Amniotic stem cell (primary cell): Measurements from ENCODE around the gene LRRC9.
A peak's percentile ranks its signal among the peaks of the same experiment; 100 is the strongest.
"Not testable (repeated sequence)": the region's sequence is repeated elsewhere in the genome, so short reads cannot be mapped to it uniquely, and the experiment has no call there.

Experiments
- DNase-seq: peaks from one replicate; lab custom pipeline; 2025; lab: John Stamatoyannopoulos, UW

Gene LRRC9

DNA sequence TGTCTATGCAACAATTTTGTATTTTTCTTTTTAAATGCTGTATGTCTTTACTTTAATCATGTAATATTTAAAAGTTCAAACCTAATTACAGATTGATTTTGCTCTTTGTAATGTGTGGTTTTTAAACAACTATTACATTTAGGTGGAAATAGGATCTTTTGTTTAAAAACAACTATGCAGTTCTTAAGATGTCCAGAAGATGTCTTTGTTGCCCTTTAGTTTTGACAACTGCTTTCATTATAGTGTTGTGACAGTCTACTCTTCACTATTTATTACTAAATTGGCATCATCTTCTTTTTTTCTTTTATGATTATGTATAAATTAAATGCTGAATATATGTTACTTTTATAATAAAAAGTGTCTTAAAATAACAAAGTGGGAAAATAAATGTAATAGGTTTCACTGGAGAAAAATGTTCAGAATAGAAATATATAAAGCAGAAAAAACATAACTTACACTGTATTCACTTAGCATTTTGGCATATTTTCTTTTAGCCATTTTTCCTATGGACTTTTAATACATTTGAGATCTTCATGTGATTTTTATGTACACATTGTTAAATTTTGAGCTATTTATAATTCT, 144.6 kb downstream of the LRRC9 start:
- peak; percentile 16 for DNase-seq

DNA sequence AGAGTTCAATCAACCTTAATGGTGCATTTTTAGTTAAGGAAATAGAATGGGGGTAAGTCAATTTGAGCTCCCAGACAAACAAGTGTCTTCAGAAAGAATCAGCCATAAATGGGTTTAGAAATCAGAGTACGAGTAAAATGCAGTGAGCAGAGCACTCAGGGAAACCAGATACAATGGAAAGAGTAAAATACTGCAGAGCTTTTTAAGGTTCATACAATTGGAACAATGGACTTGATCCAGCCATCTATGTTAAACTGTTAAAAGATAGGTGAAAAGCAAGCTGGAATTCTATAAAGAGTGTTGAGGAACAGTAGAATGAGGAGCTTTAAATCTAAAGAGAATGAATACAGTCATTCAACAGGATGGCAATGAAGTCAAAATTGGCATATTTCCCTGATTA, 147.9 kb downstream of the LRRC9 start:
- no peak for DNase-seq

DNA sequence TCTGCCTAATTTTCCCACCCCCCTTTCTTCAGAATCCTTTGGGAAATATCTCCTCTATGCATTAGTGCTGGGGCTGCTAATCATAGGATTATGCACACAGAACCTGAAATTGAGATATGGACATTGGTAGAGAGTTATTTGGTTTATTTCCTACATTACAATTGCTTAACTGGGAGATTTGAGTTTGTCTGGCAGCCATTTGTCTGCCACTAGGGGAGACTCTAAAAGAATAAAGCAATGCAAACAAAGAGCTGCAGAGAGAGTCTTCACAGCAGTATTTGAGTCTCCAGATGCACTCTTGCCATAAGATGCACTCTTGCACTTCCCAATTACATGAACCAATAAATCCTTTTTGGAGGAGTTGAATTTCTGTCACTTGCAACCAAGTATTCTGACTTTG, 159.8 kb downstream of the LRRC9 start:
- no peak for DNase-seq

DNA sequence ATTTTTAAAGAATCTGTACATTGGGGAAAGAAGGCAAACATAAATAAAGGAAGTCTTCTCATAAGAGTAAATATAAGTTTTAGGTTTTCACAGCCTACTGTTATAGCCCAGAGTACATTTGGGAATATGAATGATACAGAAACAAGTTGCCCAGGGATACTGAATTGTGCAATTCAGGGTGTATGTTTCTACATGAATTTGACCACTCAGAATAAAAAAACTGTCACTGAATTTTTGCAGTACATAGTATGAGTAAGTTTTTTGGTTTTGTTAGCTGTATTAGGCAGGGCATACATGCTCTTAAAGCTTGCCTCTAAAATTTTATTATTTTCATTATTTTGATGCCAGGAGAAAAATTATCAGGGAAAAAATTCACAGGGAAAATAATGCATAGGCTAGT, 165.1 kb downstream of the LRRC9 start:
- DNase-seq, result no peak

DNA sequence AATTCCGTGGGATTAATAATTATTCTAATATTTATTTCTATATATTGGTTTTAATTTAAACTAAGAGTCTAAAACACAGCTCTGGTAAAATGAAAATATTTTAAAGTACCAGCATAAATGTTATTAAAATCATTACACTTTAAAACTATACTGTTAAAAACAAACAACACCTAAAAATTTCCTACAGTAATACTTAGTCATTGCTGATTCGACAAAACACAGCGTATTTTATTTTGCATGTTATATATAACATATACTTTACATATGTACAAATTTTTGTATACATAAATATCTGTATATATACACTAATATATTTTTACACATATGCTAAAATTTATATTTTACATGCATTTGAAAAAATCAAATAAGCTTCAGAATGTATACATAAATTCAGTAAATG, 165.7 kb downstream of the LRRC9 start:
- DNase-seq, result no peak

DNA sequence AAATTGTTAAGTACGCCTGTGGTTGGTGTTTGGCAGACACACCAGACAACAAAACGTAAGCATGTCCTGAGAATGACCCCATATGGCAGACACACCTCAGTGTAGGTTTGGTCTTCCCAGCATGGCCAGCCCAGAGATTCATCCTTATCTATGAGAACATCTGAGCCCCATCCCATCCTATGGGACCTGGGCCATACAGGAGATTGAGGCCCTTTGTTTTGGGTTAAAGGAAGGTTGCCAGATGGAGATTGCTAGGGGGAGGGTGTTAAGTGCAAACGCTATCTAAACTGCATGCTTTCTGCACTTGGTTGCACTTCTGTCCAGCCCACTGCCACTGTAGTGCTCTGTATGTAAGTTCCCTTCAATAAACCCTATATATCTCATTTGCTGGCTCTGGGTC, 167.7 kb downstream of the LRRC9 start:
- DNase-seq, result no peak

DNA sequence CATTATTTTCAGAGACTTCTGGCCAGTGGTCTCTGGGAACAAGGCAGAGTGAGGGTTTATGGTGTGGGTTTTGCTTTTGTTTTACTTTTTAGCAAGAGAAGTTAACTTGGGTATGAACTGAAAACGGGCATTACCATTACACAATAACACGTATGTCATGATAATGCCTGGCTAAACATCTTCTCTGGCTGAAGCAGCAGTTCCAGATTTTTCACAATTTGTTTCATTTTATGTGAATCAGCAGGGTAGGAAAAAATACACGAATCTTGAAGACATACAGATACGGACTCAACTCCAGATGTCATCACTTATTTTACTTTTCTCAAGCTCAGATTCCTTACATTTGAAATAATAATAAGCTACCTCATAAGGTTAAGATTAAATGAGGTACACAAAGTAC, 169.3 kb downstream of the LRRC9 start:
- no peak for DNase-seq

DNA sequence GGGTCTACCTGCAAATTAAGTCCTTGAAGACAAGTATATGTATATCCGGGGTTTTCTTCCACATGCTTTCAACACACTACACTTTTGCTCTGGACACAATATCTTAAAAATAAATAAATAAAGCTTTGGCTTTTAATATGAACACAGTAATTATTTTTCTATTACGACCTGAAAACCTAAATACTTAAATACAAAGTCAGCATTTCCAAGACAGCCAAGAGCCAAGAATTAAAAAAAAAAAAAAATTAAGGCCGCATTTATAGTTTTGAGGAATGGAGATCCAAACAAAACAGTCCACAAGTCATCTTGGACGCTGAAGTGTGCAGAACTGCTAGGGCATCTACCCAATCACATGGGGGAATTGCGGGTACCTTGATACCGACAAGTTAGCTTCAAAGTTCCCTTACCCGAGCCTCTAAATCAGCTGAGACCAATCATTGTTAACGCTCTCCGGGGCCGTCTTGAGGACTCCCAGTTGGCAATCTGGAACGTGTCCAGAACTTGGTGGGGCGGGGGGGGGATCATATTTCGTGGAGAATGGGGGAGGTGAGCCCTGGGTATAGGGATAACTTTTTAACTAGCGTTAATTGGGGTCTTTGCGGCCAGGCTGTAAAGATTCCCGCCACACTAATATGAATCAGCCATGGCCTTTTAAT, 171.0 kb downstream of the LRRC9 start:
- no peak for DNase-seq

DNA sequence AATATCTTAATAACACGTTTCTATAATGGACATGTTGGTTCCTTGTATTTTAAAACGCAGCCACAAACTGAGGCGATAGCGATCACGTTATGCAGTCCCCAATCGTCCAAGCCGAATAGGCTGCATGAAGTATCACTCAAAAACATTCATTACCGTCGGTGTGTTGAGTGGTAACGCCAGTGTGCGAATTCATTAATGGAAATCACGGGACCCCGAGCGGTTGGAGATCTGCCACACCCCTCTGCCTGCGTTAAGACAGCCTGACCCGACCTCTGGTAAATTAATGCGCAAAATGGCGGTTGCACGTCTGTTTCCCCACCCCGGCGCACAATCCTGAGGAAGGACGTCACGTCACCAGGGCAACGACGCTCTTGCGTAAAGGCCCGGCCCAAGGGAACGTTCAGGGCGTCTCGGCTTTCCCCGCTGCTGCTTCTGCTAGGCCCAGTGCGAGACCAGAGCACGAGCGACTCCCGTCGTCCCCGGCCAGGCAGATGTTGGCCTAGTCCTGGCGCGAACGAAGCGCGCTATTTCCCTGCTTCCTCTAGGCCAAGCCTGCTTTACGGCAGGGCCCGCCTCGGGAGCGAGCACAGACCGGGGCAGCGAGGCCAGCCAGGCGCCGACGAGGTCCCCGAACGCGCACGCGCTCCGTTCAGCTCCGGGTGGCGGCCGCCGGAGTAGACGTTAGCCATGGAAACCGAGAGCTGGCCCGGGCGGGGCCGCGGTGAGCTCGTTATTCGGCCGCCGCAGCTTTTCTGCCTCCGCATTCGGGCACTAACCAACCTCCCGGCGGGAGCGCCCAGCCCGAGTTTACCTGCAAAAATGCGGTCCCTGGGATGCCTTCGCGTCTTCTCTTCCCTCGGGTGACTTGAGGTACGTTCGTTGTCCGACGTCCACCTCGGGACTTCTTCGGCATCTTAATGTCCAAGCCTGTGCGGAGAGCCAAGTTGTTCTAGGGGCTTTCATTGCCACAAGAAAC, 171.9 kb downstream of the LRRC9 start, which contains the start of gene PCNX4:
PCNX4 (plus strand) TSS at position 374 of the 976 bp plus-strand sequence. CDS start 15,716 bp downstream, outside the sequence.
- peak; percentile 97 for DNase-seq

DNA sequence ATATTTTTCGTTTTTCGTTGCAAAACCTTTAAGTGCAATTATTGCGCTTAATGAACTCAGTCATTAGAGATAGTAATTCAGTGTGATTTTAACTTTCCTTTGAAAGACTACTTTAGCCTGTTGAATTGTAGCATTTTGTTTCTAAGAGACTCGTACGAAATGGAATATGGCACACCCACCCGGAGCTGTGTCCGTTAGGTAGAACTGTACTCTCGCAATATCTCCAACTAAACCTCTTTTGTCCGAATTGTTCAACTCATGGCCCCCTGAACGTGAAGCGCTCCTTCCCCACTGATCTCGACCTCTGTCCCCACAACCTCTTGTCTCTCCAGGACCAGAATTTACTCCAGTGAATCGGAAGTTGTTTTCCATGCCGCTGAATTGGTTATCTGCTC, 172.6 kb downstream of the LRRC9 start:
- peak; percentile 21 for DNase-seq

DNA sequence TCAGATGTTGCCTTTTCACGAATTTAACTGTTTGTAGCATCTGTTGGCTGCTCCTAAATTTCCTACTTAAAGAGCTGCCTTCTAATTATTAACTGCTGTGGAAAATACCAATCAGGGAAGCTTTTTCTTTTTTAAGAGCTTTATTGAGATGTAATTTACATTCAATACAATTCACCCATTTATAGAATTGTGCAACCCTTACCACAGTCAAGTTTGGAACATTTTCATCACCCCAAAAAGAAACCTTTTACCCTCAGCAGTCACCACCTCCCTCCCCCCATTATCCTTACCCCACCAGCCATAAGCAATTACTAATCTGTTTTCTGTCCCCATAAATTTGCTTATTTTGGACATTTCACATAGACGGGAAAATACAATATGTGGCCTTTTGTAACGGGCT, 173.1 kb downstream of the LRRC9 start:
- DNase-seq, result no peak

DNA sequence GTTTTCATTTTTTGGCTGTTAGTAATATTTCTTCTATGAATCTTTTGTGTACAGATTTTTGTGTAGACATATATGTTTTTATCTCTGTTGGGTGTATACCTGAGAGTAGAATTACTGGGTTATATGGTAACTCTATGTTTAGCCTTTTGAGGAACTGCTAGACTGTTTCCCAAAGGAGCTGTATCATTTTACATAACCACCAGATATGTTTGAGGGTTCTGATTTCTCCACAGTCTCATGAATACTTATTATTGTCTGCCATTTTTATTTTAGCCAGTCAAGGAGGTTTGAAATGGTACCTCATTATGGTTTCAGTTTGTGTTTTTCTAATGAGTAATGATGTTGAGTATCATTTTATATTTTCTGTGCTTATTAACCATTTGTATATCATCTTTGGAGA, 173.7 kb downstream of the LRRC9 start:
- no peak for DNase-seq

DNA sequence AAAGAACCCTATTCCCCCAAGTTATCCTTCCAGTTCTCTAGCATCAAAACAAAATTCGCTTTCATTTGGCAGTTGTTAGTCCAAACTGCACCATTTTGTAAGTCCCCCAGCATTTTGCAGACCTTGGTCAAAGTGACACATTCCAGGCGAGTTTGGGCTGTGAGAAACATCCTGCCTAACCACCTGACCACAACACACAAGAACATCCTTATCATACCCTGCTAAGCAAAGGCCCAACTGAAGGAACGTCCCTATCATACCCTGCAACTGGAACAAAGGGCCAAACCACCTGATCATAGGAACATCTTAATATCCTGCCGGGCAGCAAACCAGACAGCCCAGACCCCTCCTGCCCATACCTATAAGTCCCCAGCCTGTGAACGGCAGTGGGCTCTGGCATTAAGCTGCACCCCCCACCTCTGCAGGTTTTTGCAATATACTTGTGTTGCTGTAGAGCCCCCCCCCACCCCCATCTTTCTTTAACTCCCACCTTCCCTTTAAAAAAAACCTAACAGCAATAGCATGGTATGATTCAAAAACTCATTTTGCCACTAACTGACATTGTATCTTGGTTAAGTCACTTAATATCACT, 174.5 kb downstream of the LRRC9 start:
- no peak for DNase-seq

DNA sequence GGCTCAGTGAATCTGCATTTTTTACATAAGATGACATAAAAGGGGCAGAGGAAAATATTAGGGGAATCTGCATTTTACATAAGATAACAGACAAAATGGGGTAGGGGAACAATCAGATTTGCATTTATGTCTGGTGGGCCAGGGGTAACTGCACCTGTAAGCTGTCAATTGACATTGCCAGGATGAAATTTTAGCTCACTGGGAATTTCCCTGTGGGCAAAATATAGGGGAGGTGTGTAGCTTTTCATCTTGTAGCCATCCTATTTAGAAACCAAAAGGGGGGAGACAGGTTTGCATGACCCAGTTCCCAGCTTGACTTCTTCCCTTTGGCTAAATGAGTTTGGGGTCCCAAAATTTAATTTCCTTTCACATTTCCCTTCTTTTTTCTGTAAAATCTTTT, 175.3 kb downstream of the LRRC9 start:
- DNase-seq, result no peak

DNA sequence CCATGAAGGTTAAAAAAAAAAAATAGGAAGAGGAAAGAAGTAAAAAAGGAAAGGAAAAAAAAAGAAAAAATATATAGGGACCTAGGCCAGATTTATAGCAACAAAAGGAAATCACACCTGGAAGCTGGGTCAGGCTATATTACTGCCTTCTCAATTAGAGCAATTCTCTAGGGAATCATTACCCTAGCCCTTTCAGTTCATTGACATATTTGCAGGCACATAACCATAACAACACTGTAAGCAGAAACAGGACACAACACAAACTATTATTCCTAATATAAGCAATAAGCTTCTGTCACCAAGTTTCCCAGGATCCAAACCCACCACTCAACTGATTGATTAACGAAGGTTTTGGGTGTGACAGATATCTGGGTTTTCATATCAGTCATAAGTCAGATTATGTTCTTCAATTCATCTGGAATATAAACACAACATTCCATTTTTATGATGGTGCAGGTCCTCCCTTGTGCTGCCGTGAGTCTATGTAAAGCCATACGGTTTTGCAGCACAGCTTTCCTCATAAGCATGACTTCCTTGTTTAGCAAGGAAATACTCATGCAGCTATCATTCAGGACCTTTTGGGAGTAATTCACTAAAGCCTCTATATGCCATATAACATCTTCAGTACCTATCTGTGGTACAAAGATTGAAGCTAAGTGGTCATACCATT, 176.0 kb downstream of the LRRC9 start:
- peak; percentile 12 for DNase-seq

DNA sequence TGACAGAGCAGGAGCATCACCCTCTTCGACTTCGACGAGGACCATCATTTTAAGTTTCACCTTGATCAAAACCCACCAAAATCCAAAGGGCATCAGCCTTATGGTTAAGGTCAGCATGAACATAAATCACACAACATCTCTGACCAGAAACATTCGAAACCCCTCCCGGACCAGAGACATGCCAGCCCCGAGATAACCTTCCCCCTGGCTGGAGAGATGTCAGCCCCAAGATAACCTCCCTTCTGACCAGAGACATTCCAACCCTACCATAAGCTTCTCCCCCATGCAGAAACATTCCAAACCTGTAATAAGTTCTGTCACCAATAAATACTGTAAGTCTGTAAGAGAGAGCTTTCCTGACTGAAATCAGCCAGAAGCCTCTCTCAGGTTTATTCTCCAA, 178.0 kb downstream of the LRRC9 start:
- DNase-seq, result no peak

DNA sequence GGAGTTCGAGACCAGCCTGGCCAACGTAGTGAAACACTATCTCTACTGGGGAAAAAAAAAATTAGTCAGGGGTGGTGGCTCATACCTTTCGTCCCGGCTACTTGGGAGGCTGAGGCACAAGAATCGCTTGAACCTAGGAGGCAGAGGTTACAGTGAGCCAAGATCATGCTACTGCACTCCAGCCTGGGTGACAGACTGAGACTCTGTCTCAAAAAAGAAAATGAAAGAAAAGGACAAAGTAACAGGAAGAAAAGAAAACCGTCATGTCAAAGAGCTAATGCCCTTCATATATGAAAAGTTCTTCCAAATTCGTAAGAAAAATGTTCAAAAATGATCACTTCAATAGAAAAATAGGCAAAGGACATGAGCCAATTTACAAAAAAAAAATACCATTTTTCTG, 179.9 kb downstream of the LRRC9 start:
- not testable (repeated sequence) for DNase-seq

DNA sequence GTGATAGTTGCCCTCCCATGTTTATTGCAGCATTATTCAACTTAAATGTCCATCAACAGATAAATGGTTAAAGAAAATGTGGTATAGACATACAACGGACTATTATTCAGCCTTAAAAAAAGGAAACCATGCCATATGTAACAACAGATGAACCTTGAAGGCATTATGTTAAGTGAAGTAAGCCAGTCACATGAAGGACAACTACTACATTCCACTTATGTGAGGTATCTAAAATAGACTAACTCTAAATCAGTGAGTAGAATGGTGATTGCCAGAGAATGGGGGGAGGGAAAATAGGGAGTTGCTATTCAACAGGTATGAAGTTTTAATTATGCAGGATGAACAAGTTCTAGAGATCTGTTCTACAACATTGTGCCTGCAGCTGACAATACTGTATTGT, 181.8 kb downstream of the LRRC9 start:
- no peak for DNase-seq

DNA sequence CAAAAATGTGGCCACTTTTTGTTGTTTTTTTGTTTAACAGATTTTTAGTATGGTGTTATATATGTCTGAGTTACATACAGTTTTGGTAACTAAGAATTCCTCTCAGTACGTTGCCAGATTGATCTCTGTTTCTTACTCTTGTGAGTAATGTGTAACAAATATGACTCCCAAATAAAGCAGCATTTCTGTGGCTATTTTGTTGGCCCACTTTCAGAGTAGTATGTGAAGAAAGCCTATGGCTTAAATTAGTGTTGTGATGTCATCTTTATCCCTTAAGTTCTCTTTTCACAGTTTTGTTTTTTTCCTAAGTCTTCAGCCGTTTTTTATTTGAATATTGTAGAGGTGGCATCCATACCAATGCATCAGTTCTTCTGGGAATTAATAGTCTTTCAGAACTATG, 182.4 kb downstream of the LRRC9 start:
- peak; percentile 61 for DNase-seq

DNA sequence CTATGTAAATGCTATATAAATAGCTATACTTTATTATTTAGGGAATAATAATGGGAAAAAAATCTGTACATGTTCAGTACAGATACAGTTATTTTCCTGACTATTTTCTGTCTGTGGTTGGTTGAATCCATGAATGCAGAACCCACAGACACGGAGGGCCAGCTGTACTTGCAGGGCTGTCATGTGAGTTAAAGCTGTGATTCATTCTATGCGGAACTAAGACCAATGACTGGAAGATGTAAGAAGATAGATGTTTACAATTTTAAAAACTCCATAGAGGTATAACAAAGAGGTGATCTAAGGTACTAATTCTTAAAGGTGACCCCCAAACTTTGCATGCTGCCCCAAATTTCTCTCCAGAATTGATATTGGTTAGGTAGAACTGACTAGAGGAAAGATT, 186.4 kb downstream of the LRRC9 start:
- DNase-seq, result peak; percentile 4

DNA sequence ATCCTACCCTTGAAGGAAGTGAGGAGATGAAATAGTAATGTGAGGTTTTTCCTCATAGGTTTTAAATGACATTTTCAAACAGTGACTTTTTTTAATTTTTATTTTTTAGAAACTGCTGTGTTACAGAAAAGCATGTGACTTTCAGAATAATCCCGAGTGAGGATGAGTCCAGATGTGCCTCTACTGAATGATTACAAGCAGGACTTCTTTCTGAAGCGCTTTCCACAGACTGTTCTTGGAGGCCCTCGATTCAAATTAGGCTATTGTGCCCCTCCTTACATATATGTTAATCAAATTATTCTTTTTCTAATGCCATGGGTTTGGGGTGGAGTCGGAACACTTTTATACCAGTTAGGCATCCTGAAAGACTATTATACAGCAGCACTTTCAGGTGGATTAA, 187.5 kb downstream of the LRRC9 start:
- no peak for DNase-seq

DNA sequence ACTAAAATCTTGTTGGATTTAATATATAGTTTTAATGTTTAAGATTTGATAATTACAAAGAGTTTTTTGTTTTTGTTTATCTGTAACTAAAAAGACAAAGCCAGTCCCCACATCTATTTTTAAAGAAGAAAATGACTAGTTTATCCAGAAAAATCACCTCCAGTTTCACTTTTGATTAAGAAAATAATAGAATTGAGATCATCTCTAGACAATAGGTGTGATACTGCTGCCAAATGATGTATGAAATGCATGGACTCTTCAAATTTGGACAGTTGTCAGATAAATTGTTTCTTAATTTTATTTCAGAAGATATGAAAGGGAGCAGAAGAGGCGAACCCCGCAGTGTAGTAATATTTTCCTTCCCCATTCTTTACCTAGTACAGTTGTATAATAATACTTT, 191.8 kb downstream of the LRRC9 start:
- no peak for DNase-seq
